ENCODE measurements around the gene C2CD4A. TPM values are rescaled to one million over a fixed set of nuclear protein-coding genes. Genes with fewer than 3 reads are reported as not detected.

Gene C2CD4A
- total RNA-seq, 1 donor from 2014 or later: not detected

- H3K4me1 Mint-ChIP-seq: peaks cover 49% of the 10 kb centered on the region
- H3K27me3 Mint-ChIP-seq: no peaks in the 10 kb centered on the region
- peaks cover 28% of the 10 kb centered on the region for H3K36me3 Mint-ChIP-seq (ENCODE audit: low read depth)
- H3K4me3 Mint-ChIP-seq: peak overlapping the region; percentile 94
- CTCF ChIA-PET: no interaction called here
- no peaks in the 10 kb centered on the region for H3K9me3 Mint-ChIP-seq
- intact Hi-C loops (cut with micrococcal nuclease): loop anchor here (1.0 kb wide), 2 partner anchors 12 to 32 kb away; no protein-coding TSS in a partner anchor
- DNase-seq (no peak), ATAC-seq (ENCODE audit: low read depth) (no peak)
- H3K27ac Mint-ChIP-seq: peak overlapping the region; percentile 94
- no peak for TF ChIP-seq CTCF (IDR thresholded peaks at IDR 0.05)
- POLR2A ChIA-PET: interaction anchor here (0.6 to 1.1 kb wide), 4 partner anchors 12 to 50 kb away, joined by 3 to 6 read pairs (median 4); no protein-coding TSS in a partner anchor
Observed at GRCh38 chr15:62059108-62059815, 7.5 kb upstream of the C2CD4A start.

- ATAC-seq (ENCODE audit: low read depth): peak; percentile 71
- intact Hi-C loops (cut with micrococcal nuclease): loop anchor here (1.0 to 10.0 kb wide), 5 partner anchors 9 to 1665 kb away; partner anchors contain the start of gene ANXA2
- Mint-ChIP-seq H3K4me3 (peak overlapping the region; percentile 94), H3K4me1 (peaks cover 44% of the 10 kb centered on the region), H3K27ac (peak overlapping the region; percentile 94), H3K27me3 (no peaks in the 10 kb centered on the region), H3K9me3 (no peaks in the 10 kb centered on the region), H3K36me3 (ENCODE audit: low read depth) (peaks cover 28% of the 10 kb centered on the region)
- DNase-seq: peak; percentile 59
- ChIA-PET POLR2A (interaction anchor here (0.6 to 2.0 kb wide), 7 partner anchors 10 to 78 kb away, joined by 3 to 36 read pairs (median 4); no protein-coding TSS in a partner anchor), CTCF (interaction anchor here (1.0 to 1.9 kb wide), 11 partner anchors 12 to 81 kb away, joined by 3 to 10 read pairs (median 4); no protein-coding TSS in a partner anchor)
- TF ChIP-seq CTCF (IDR thresholded peaks at IDR 0.05): no peak
Observed at GRCh38 chr15:62059816-62060112, 7.0 kb upstream of the C2CD4A start.

- H3K36me3 Mint-ChIP-seq (ENCODE audit: low read depth): peaks cover 28% of the 10 kb centered on the region
- ChIA-PET CTCF (interaction anchor here (1.0 to 1.9 kb wide), 11 partner anchors 12 to 82 kb away, joined by 3 to 10 read pairs (median 4); no protein-coding TSS in a partner anchor), POLR2A (interaction anchor here (0.8 to 2.0 kb wide), 7 partner anchors 11 to 78 kb away, joined by 3 to 36 read pairs (median 4); no protein-coding TSS in a partner anchor)
- H3K27me3 Mint-ChIP-seq: no peaks in the 10 kb centered on the region
- H3K4me1 Mint-ChIP-seq: peaks cover 40% of the 10 kb centered on the region
- intact Hi-C loops (cut with micrococcal nuclease): loop anchor here (1.0 to 10.0 kb wide), 3 partner anchors 8 to 1666 kb away; partner anchors contain the start of gene ANXA2
- DNase-seq (peak; percentile 93), ATAC-seq (ENCODE audit: low read depth) (peak; percentile 84)
- peak within 1 kb of the TSS; percentile 94 for H3K27ac Mint-ChIP-seq
- peak within 1 kb of the TSS; percentile 94 for H3K4me3 Mint-ChIP-seq
- TF ChIP-seq CTCF (IDR thresholded peaks at IDR 0.05): peak; percentile 42
- H3K9me3 Mint-ChIP-seq: no peaks in the 10 kb centered on the region
Observed at GRCh38 chr15:62060113-62060895, 6.5 kb upstream of the C2CD4A start, which contains the start of gene VPS13C. Gene VPS13C, minus strand, starts transcription at chr15:62060447. Its CDS starts 73 bp downstream, at chr15:62060374.

- Mint-ChIP-seq H3K9me3 (no peaks in the 10 kb centered on the region), H3K4me3 (peak overlapping the region; percentile 94), H3K36me3 (ENCODE audit: low read depth) (peaks cover 24% of the 10 kb centered on the region), H3K27me3 (no peaks in the 10 kb centered on the region), H3K27ac (peak overlapping the region; percentile 94), H3K4me1 (peaks cover 36% of the 10 kb centered on the region)
- DNase-seq (no peak), ATAC-seq (ENCODE audit: low read depth) (no peak)
- intact Hi-C loops (cut with micrococcal nuclease): loop anchor here (1.0 to 10.0 kb wide), 3 partner anchors 7 to 1666 kb away; partner anchors contain the start of gene ANXA2
- ChIA-PET CTCF (interaction anchor here (1.0 to 1.9 kb wide), 11 partner anchors 11 to 82 kb away, joined by 3 to 10 read pairs (median 4); no protein-coding TSS in a partner anchor), POLR2A (interaction anchor here (1.0 to 2.0 kb wide), 6 partner anchors 11 to 74 kb away, joined by 3 to 36 read pairs (median 4); no protein-coding TSS in a partner anchor)
- TF ChIP-seq CTCF (IDR thresholded peaks at IDR 0.05): no peak
Observed at GRCh38 chr15:62060896-62061280, 5.9 kb upstream of the C2CD4A start.

Data from activated B cell treated with CpG ODN at 0.5 μM for 24 hours (primary cell).